GM12878 (cell line): ENCODE measurements around the gene DIPK1A. TPM values are rescaled to one million over a fixed set of nuclear protein-coding genes. Genes with fewer than 3 reads are reported as not detected.

Experiments
- ASH2L ChIP-seq: fragments of 300-600, 200-600 bp; sonication (generic); IDR thresholded peaks from 2 replicates; pipeline ENCODE4 v1.6.1; 2017; ENCODE audit warnings: low read depth, mild to moderate bottlenecking, borderline replicate concordance
- CHD2 ChIP-seq: IDR thresholded peaks from 2 replicates; pipeline ENCODE4 v1.6.1; 2011; ENCODE audit warnings: low read depth, low read length, improper control_type of control experiment, borderline replicate concordance
- FOXK2 ChIP-seq: fragments of 450-650 bp; IDR thresholded peaks from 2 replicates; pipeline ENCODE4 v1.6.1; 2017; ENCODE audit warnings: mild to moderate bottlenecking, moderate library complexity
- HDGF ChIP-seq: fragments of 450-650 bp; IDR thresholded peaks from 2 replicates; pipeline ENCODE4 v1.6.1; 2016; ENCODE audit warnings: antibody characterized with exemption
- IKZF2 ChIP-seq, 2 experiments: fragments of 450-650 bp; IDR thresholded peaks; 2 replicates each; pipeline ENCODE4 v1.6.1; 2017; ENCODE audit warnings: mild to moderate bottlenecking in 2 of 2, moderate library complexity in 2 of 2
- JUND ChIP-seq: IDR thresholded peaks from 2 replicates; pipeline ENCODE4 v1.6.1; 2012; ENCODE audit warnings: low read depth, mild to moderate bottlenecking, low read length, improper control_type of control experiment, moderate library complexity
- SMC3 ChIP-seq: IDR thresholded peaks from 2 replicates; pipeline ENCODE4 v1.6.1; 2011; ENCODE audit warnings: low read length, improper control_type of control experiment, borderline replicate concordance
- SUPT20H ChIP-seq: IDR thresholded peaks from 2 replicates; pipeline ENCODE4 v1.6.1; 2011; ENCODE audit warnings: low read depth, mild to moderate bottlenecking, low read length, moderate library complexity, borderline replicate concordance; ENCODE audit not compliant: control insufficient read depth
- TCF7 ChIP-seq: IDR thresholded peaks from 2 replicates; pipeline ENCODE4 v1.6.1; 2014; ENCODE audit warnings: antibody characterized with exemption, borderline replicate concordance
- ZNF24 ChIP-seq: fragments of 450-650 bp; IDR thresholded peaks from 2 replicates; pipeline ENCODE4 v1.6.1; 2017; ENCODE audit warnings: antibody characterized with exemption, mild to moderate bottlenecking
- polyA plus RNA-seq, 11 experiments: library from polyadenylated mRNA; depleted of rRNA in 4 of 11; unstranded in 6 of 11; stranded (reverse) in 5 of 11; fragments of >200 nt; fragmentation: Nextera tagmentation in 4 of 11; fragmentation: Illumina TruSeq in 1 of 11; extraction: Ambion mirVana in 4 of 11; extraction: Trizol in 1 of 11; gene quantifications; 1 replicate in 1 of 11; 2 replicates in 10 of 11; pipeline versions ENCODE4 v1.2.1 to v1.2.3, GENCODE V29; 2011 to 2016; ENCODE audit warnings: inconsistent platforms in 2 of 11, missing spikeins in 2 of 11, low read depth in 1 of 11
- total RNA-seq, 4 experiments: library from RNA; depleted of rRNA in 3 of 4; stranded (reverse); fragments of >200 nt in 3 of 4; fragmentation: Illumina TruSeq in 1 of 4; extraction: Trizol in 1 of 4; gene quantifications; 2 replicates each; pipeline versions ENCODE4 v1.2.1 to v1.2.3, GENCODE V29; 2013 to 2021
- TF ChIP-seq, protein P1 (sequence below): fragments of 450-650 bp; IDR thresholded peaks from 2 replicates; pipeline ENCODE4 v1.6.1; 2017; ENCODE audit warnings: mild to moderate bottlenecking, moderate library complexity
- TF ChIP-seq, protein P2 (sequence below): IDR thresholded peaks from 2 replicates; pipeline ENCODE4 v1.6.1; 2011; ENCODE audit warnings: borderline replicate concordance, low read depth, mild to moderate bottlenecking, moderate library complexity, mixed read lengths, low read length; ENCODE audit not compliant: insufficient read depth; ENCODE audit errors: extremely low read length

Gene DIPK1A
- total and polyA plus RNA-seq, 10 of the 15 experiments (the other 5 are each of a cell fraction or from before 2014, with no cell fraction given), result 4.9 to 15.0 (median 9.7) TPM

DNA sequence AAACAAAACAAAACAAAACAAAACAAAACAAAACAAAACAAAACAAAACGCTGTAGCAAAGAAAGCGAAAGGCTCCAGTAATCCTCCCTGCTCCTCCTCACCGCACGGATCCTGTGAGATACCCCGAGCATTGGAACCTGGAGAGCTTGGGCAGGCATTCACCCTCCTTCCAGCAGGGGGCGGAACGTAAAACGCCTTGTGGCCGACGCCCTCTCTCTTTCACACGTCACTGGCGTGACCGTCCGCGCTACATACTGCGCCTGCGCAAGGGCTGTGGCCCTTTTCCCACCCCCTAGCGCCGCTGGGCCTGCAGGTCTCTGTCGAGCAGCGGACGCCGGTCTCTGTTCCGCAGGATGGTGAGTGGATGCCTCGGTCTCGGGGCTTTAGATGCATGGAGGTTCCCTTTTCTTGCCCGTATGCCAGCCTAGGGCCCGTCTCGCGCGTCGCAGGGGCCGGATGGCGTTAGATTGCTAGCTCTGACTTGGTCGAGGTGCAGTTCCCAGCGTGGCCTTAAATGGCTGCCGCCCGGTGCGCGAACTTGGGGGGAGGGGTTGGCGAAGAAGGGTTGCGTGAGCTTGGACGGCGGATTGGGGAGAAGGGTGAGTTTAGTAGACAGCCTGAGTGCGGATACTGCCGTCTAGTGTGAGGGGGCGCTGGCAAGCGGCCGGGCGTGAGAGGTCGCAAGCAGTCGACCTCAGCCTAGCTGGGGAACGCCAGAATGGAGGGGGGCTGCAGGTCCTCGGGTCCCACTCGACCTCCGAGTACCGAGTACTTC is 129.3 kb downstream of the DIPK1A start, which contains the start of gene RPL5 (continued):
- no peak; the same call in 1 of the 2 replicates for TF ChIP-seq CHD2
- TF ChIP-seq, protein P1, sequence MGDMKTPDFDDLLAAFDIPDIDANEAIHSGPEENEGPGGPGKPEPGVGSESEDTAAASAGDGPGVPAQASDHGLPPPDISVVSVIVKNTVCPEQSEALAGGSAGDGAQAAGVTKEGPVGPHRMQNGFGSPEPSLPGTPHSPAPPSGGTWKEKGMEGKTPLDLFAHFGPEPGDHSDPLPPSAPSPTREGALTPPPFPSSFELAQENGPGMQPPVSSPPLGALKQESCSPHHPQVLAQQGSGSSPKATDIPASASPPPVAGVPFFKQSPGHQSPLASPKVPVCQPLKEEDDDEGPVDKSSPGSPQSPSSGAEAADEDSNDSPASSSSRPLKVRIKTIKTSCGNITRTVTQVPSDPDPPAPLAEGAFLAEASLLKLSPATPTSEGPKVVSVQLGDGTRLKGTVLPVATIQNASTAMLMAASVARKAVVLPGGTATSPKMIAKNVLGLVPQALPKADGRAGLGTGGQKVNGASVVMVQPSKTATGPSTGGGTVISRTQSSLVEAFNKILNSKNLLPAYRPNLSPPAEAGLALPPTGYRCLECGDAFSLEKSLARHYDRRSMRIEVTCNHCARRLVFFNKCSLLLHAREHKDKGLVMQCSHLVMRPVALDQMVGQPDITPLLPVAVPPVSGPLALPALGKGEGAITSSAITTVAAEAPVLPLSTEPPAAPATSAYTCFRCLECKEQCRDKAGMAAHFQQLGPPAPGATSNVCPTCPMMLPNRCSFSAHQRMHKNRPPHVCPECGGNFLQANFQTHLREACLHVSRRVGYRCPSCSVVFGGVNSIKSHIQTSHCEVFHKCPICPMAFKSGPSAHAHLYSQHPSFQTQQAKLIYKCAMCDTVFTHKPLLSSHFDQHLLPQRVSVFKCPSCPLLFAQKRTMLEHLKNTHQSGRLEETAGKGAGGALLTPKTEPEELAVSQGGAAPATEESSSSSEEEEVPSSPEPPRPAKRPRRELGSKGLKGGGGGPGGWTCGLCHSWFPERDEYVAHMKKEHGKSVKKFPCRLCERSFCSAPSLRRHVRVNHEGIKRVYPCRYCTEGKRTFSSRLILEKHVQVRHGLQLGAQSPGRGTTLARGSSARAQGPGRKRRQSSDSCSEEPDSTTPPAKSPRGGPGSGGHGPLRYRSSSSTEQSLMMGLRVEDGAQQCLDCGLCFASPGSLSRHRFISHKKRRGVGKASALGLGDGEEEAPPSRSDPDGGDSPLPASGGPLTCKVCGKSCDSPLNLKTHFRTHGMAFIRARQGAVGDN, result peak; percentile 95
- no peak; the same call in none of the 2 replicates for TF ChIP-seq ZNF24
- TF ChIP-seq IKZF2 (IDR thresholded peaks at IDR 0.05), result peak; percentile 58 to 65
- no peak for TF ChIP-seq TCF7
- no peak for TF ChIP-seq SUPT20H
- TF ChIP-seq FOXK2, result no peak
- TF ChIP-seq ASH2L, result 0 out of 2 replicates have a peak, but pooled peaks have one; percentile 38
- TF ChIP-seq, protein P2, sequence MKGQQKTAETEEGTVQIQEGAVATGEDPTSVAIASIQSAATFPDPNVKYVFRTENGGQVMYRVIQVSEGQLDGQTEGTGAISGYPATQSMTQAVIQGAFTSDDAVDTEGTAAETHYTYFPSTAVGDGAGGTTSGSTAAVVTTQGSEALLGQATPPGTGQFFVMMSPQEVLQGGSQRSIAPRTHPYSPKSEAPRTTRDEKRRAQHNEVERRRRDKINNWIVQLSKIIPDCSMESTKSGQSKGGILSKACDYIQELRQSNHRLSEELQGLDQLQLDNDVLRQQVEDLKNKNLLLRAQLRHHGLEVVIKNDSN, result no peak
- peak; percentile 87; the same call in 1 of the 2 replicates for TF ChIP-seq HDGF
- no peak for TF ChIP-seq JUND
- TF ChIP-seq SMC3, result no peak
